H1 (cell line): Measurements from ENCODE around the gene GRID1. TPM values are rescaled to one million over a fixed set of nuclear protein-coding genes. Genes with fewer than 3 reads are reported as not detected.
"Not testable (repeated sequence)": the region's sequence is repeated elsewhere in the genome, so short reads cannot be mapped to it uniquely, and the experiment has no call there.

Experiments used
- CTCF ChIA-PET: fragments of 300-600 bp; sonication (Branson Sonifier 250); formaldehyde crosslinking; loops from one replicate; lab custom pipeline; 2021; ENCODE audit not compliant: partially characterized antibody; lab: Charles Lee
- POLR2A ChIA-PET: fragments of 300-600 bp; sonication (Branson Sonifier 250); formaldehyde crosslinking; loops from one replicate; lab custom pipeline; 2021; ENCODE audit warnings: inconsistent platforms; ENCODE audit not compliant: partially characterized antibody; lab: Charles Lee
- DNase-seq, 2 experiments: peaks; one replicate each; pipeline versions ENCODE4 v3.0.0 to v3.0.0-alpha.2; 2010 to 2022; ENCODE audit warnings: low spot score in 2 of 2, low read depth in 1 of 2, mixed read lengths in 1 of 2
- FAIRE-seq: peaks from 2 replicates; lab custom pipeline; 2011; peaks lifted over from hg19 to GRCh38; lab: Jason Lieb, UNC
- H2AFZ ChIP-seq: 2 replicates; pipeline ENCODE4 v1.8.1; 2012; ENCODE audit warnings: low read length, inconsistent platforms
- H2AK5ac ChIP-seq: 2 replicates; pipeline ENCODE4 v1.6.1; 2013; ENCODE audit warnings: low read depth, low read length
- H2BK120ac ChIP-seq: replicated peaks from 2 replicates; pipeline ENCODE3; 2013; ENCODE audit warnings: low read depth, low read length, inconsistent platforms
- H2BK12ac ChIP-seq: 2 replicates; pipeline ENCODE4 v1.6.1; 2013; ENCODE audit warnings: low read depth, low read length
- H2BK15ac ChIP-seq: 2 replicates; pipeline ENCODE4 v1.6.1; 2013; ENCODE audit warnings: low read length
- H2BK20ac ChIP-seq: 2 replicates; pipeline ENCODE4 v1.6.1; 2013; ENCODE audit warnings: low read length
- H2BK5ac ChIP-seq: 2 replicates; pipeline ENCODE4 v1.6.1; 2013; ENCODE audit warnings: low read depth, low read length
- H3K14ac ChIP-seq: 2 replicates; pipeline ENCODE4 v1.6.1; 2013; ENCODE audit warnings: inconsistent platforms; ENCODE audit not compliant: insufficient read length
- H3K18ac ChIP-seq: 2 replicates; pipeline ENCODE4 v1.6.1; 2013; ENCODE audit warnings: low read length; ENCODE audit errors: extremely low read depth
- H3K23ac ChIP-seq: 2 replicates; pipeline ENCODE4 v1.6.1; 2013; ENCODE audit warnings: inconsistent platforms; ENCODE audit not compliant: insufficient read length
- H3K23me2 ChIP-seq: 2 replicates; pipeline ENCODE4 v1.6.1; 2013; ENCODE audit warnings: low read depth, low read length
- H3K27ac ChIP-seq: 2 replicates; pipeline ENCODE4 v1.6.1; 2011; ENCODE audit warnings: low read depth, low read length, inconsistent platforms
- H3K27me3 ChIP-seq, 4 experiments: replicated peaks in 1 of 4; 1 replicate in 1 of 4; 2 replicates in 3 of 4; pipeline versions ENCODE4 v1.6.1 to v1.8.1; 2011 to 2013; ENCODE audit warnings: low read length in 3 of 4, mild to moderate bottlenecking in 3 of 4, inconsistent platforms in 2 of 4, mixed read lengths in 2 of 4, moderate library complexity in 1 of 4; ENCODE audit not compliant: control insufficient read depth in 3 of 4, insufficient read depth in 3 of 4; ENCODE audit errors: extremely low read depth in 1 of 4
- H3K36me3 ChIP-seq, 4 experiments: 2 replicates each; pipeline versions ENCODE4 v1.6.1 to v1.8.1; 2011 to 2013; ENCODE audit warnings: mild to moderate bottlenecking in 4 of 4, low read length in 3 of 4, moderate library complexity in 2 of 4, control low read depth in 1 of 4, inconsistent platforms in 1 of 4; ENCODE audit not compliant: insufficient read depth in 4 of 4, control insufficient read depth in 2 of 4
- H3K4ac ChIP-seq: replicated peaks from 2 replicates; pipeline ENCODE3; 2013; ENCODE audit warnings: low read length, low read depth, mixed read lengths, inconsistent platforms; ENCODE audit not compliant: insufficient read length
- H3K4me1 ChIP-seq, 4 experiments: replicated peaks in 1 of 4; 1 replicate in 1 of 4; 2 replicates in 3 of 4; pipeline versions ENCODE4 v1.6.1 to v1.8.1; 2011 to 2013; ENCODE audit warnings: low read length in 3 of 4, inconsistent platforms in 2 of 4, mixed read lengths in 1 of 4; ENCODE audit not compliant: insufficient read depth in 4 of 4, control insufficient read depth in 3 of 4
- H3K4me2 ChIP-seq, 2 experiments: 2 replicates each; pipeline versions ENCODE4 v1.6.1 to v1.8.1; 2011 to 2013; ENCODE audit warnings: low read depth in 2 of 2, low read length in 2 of 2, control low read depth in 1 of 2, inconsistent platforms in 1 of 2, mild to moderate bottlenecking in 1 of 2; ENCODE audit not compliant: insufficient read depth in 1 of 2
- H3K4me3 ChIP-seq, 4 experiments: fragments of 200-600, 300-600 bp in 1 of 4; sonication (generic), shearing (Covaris generic), sonication (Bioruptor Twin) in 1 of 4; 2 replicates each; pipeline versions ENCODE4 v1.5.1 to v1.8.1; 2011 to 2016; ENCODE audit warnings: low read length in 4 of 4, low read depth in 3 of 4, control low read depth in 2 of 4, inconsistent platforms in 2 of 4, mild to moderate bottlenecking in 2 of 4, mixed read lengths in 1 of 4, moderate library complexity in 1 of 4; ENCODE audit not compliant: insufficient read depth in 2 of 4; ENCODE audit errors: extremely low read depth in 1 of 4
- H3K56ac ChIP-seq: replicated peaks from 2 replicates; pipeline ENCODE3; 2013; ENCODE audit warnings: low read depth, mild to moderate bottlenecking, mixed read lengths, low read length, inconsistent platforms; ENCODE audit not compliant: insufficient read length
- H3K79me1 ChIP-seq: 2 replicates; pipeline ENCODE4 v1.6.1; 2013; ENCODE audit warnings: low read depth, low read length, control low read depth
- H3K79me2 ChIP-seq, 2 experiments: 2 replicates each; pipeline versions ENCODE4 v1.6.1 to v1.8.1; 2012 to 2013; ENCODE audit warnings: low read length in 2 of 2, mild to moderate bottlenecking in 2 of 2, inconsistent platforms in 1 of 2; ENCODE audit not compliant: insufficient read depth in 2 of 2, control insufficient read depth in 1 of 2
- H3K9ac ChIP-seq, 4 experiments: replicated peaks in 1 of 4; 1 replicate in 1 of 4; 2 replicates in 3 of 4; pipeline versions ENCODE4 v1.6.1 to v1.8.1; 2011 to 2013; ENCODE audit warnings: low read depth in 3 of 4, low read length in 3 of 4, control low read depth in 2 of 4, mild to moderate bottlenecking in 2 of 4, moderate library complexity in 2 of 4, inconsistent platforms in 1 of 4; ENCODE audit errors: extremely low read depth in 1 of 4
- H3K9me3 ChIP-seq, 2 experiments: 2 replicates each; pipeline versions ENCODE4 v1.6.1 to v1.8.1; 2012 to 2013; ENCODE audit warnings: mild to moderate bottlenecking in 2 of 2, moderate library complexity in 2 of 2, control low read depth in 1 of 2, inconsistent platforms in 1 of 2, low read depth in 1 of 2, low read length in 1 of 2, mixed read lengths in 1 of 2; ENCODE audit not compliant: insufficient read depth in 2 of 2
- H4K20me1 ChIP-seq, 2 experiments: replicated peaks in 1 of 2; 2 replicates each; pipeline versions ENCODE3 to v1.8.1; 2011 to 2013; ENCODE audit warnings: inconsistent platforms in 2 of 2, low read length in 2 of 2, mild to moderate bottlenecking in 1 of 2; ENCODE audit not compliant: insufficient read depth in 2 of 2, control insufficient read depth in 1 of 2
- H4K5ac ChIP-seq: 2 replicates; pipeline ENCODE4 v1.6.1; 2013; ENCODE audit warnings: low read length, low read depth, mixed read lengths, inconsistent platforms; ENCODE audit not compliant: insufficient read length
- H4K8ac ChIP-seq: 2 replicates; pipeline ENCODE4 v1.8.0; 2013; ENCODE audit warnings: mild to moderate bottlenecking, moderate library complexity, low read length, inconsistent platforms; ENCODE audit not compliant: insufficient read depth; ENCODE audit errors: extremely low read depth
- H4K91ac ChIP-seq: replicated peaks from 2 replicates; pipeline ENCODE3; 2013; ENCODE audit warnings: low read length, mixed read lengths, inconsistent platforms; ENCODE audit not compliant: insufficient read length
- WGBS, 2 experiments: shearing (Covaris generic) in 1 of 2; methylation state at CpG; one replicate each; pipeline versions ENCODE4 v1.1.6 to v1.1.7; 2013 to 2015; ENCODE audit warnings: low lambda C conversion rate in 2 of 2, mixed read lengths in 2 of 2, inconsistent platforms in 1 of 2, low coverage in 1 of 2, missing lambda C conversion rate in 1 of 2; ENCODE audit not compliant: insufficient replicate concordance in 2 of 2, insufficient coverage in 1 of 2, insufficient read length in 1 of 2; ENCODE audit errors: extremely low coverage in 1 of 2, missing lambda C conversion rate in 1 of 2; 5-methylcytosine and 5-hydroxymethylcytosine counted together
- polyA plus RNA-seq, 7 experiments: library from polyadenylated mRNA; depleted of rRNA in 3 of 7; stranded (reverse) in 5 of 7; unstranded in 2 of 7; fragments of >200 nt in 5 of 7; fragments of 200-250 nt in 2 of 7; gene quantifications; 1 replicate in 5 of 7; 2 replicates in 1 of 7; 4 replicates in 1 of 7; pipeline versions ENCODE4 v1.2.1 to v1.2.3, GENCODE V29; 2011 to 2013; ENCODE audit warnings: missing spikeins in 2 of 7, mixed read lengths in 2 of 7
- total RNA-seq: library from RNA; stranded (reverse); fragmentation: NEBNext Ultra II Directional; extraction: Animal tissue kit (Norgen Biotek cat#: 25700); gene quantifications from 2 replicates; pipeline ENCODE4 v1.2.1, GENCODE V29; 2021

Gene GRID1
- total and polyA plus RNA-seq, 2 of the 8 experiments (the other 6 are each of a cell fraction or from before 2014, with no cell fraction given): 0.22 to 0.30 TPM

DNA sequence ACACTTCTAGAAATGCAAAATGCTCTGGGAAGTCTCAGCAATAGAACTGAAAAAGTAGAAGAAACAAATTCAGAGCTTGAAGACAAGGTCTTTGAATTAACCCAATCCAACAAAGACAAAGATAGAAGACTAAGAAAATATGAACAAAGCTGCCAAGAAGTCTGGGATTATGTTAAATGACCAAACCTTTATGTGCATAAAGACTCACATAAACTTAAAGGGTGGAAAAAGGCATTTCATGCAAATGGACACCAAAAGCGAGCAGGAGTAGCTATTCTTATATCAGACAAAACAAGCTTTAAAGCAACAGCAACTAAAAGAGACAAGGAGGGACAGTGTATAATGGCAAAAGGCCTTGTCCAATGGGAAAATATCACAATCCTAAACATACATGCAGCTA, 274.3 kb downstream of the GRID1 start:
- H4K5ac ChIP-seq, H3K4me3 ChIP-seq, H2BK15ac ChIP-seq, H3K23ac ChIP-seq, H3K9ac ChIP-seq, H2AK5ac ChIP-seq, H3K36me3 ChIP-seq, H3K23me2 ChIP-seq, H2BK120ac ChIP-seq, H2BK12ac ChIP-seq, H3K4me1 ChIP-seq, H3K4me2 ChIP-seq, H3K4ac ChIP-seq, POLR2A ChIA-PET, H2BK5ac ChIP-seq, H3K79me2 ChIP-seq, H3K18ac ChIP-seq, FAIRE-seq, H3K27me3 ChIP-seq, H2AFZ ChIP-seq, H3K9me3 ChIP-seq, H3K27ac ChIP-seq, H2BK20ac ChIP-seq, DNase-seq, H3K14ac ChIP-seq, H3K79me1 ChIP-seq, H4K8ac ChIP-seq, H3K56ac ChIP-seq, H4K20me1 ChIP-seq, H4K91ac ChIP-seq: not testable (repeated sequence)
- CTCF ChIA-PET: interaction anchor here (0.6 to 3.9 kb wide), 7 partner anchors 9 to 284 kb away, joined by 3 to 16 read pairs (median 4); no protein-coding TSS in a partner anchor
- WGBS, 2 experiments: 94% methylated on average over 1 of the region's 1 CpG; no CpG with 5 or more reads in 1 of the 2 experiments
